Testis (tissue), 3 donors: ENCODE measurements around the gene MTMR6. TPM values are rescaled to one million over a fixed set of nuclear protein-coding genes. Genes with fewer than 3 reads are reported as not detected.

ENCODE experiments used
- DNase-seq: peaks from one replicate; pipeline ENCODE4 v3.0.0-alpha.2; 2019
- H3K27ac ChIP-seq, 2 donors: fragments of 200-600 bp; sonication (generic); one replicate each; pipeline ENCODE4 v1.5.1; 2019
- H3K27me3 ChIP-seq: fragments of 200-600 bp; sonication (generic); one replicate; pipeline ENCODE4 v1.5.1; 2019
- H3K36me3 ChIP-seq: fragments of 200-600 bp; sonication (generic); one replicate; pipeline ENCODE4 v1.5.1; 2017; ENCODE audit warnings: low read depth; ENCODE audit errors: missing control alignments
- H3K4me1 ChIP-seq: fragments of 200-600 bp; sonication (generic); one replicate; pipeline ENCODE4 v1.5.1; 2019
- H3K4me3 ChIP-seq, 2 donors: fragments of 200-600 bp; sonication (generic); one replicate each; pipeline ENCODE4 v1.5.1; 2017 to 2019
- H3K9me3 ChIP-seq: fragments of 200-600 bp; sonication (generic); one replicate; pipeline ENCODE4 v1.5.1; 2017
- POLR2A ChIP-seq: fragments of 450-650 bp; IDR thresholded peaks from one replicate; pipeline ENCODE4 v1.6.1; 2017; ENCODE audit warnings: antibody characterized with exemption, mild to moderate bottlenecking, moderate library complexity
- WGBS, 2 donors: methylation state at CpG; one replicate each; pipeline ENCODE4 v1.1.5; 2018; 5-methylcytosine and 5-hydroxymethylcytosine counted together
- intact Hi-C: fragments of 100-400 bp; cut with DNase I; formaldehyde crosslinking; loops from one replicate; pipeline ENCODE4 v1.15.1; 2023; ENCODE audit warnings: low total_unique reads
- polyA plus RNA-seq: library from polyadenylated mRNA; stranded (reverse); fragments of 350-450 nt; fragmentation: Illumina TruSeq; extraction: RNeasy Lipid Tissue Mini Kit (QIAGEN cat#74804); gene quantifications from one replicate; pipeline ENCODE4 v1.2.3, GENCODE V29; 2014; ENCODE audit warnings: low read depth, low replicate concordance; ENCODE audit not compliant: insufficient read depth
- total RNA-seq, 2 donors: library from RNA; depleted of rRNA; stranded (reverse); fragments of >200 nt; gene quantifications; one replicate each; pipeline ENCODE4 v1.2.3, GENCODE V29; 2016
- TF ChIP-seq, protein P1 (sequence below), 3 experiments: fragments of 450-650 bp in 2 of 3; fragments of 200-600 bp in 1 of 3; sonication (generic) in 1 of 3; IDR thresholded peaks; one replicate each; pipeline ENCODE4 v1.5.1; 2016 to 2019; ENCODE audit warnings: antibody characterized with exemption in 3 of 3, mild to moderate bottlenecking in 2 of 3, moderate library complexity in 1 of 3

MTMR6 gene
- total and polyA plus RNA-seq, 3 donors from 2014 or later = 23.2 to 46.1 (median 24.0) TPM

DNA sequence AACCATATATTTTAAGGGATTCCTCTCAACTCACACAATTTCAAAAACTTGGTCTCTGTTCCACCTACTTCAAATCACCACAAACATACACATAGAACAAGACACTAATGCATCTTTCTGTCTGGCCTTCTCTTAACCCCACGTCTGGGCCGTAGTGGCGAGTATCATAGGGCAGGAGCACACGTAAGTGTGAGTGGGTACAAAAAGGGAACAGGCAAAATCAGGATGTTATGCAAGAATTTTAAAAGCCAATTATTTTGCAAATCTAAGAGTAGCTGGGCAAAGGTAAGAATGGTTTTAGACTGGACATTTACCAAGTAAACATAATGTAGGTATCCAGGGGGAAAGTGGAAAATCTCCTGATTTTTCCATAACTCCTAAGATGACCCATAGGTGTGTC lies 35.1 kb downstream of the MTMR6 start:
- intact Hi-C loops = no loop called here
- Histone ChIP-seq H3K9me3 (no peaks in the 10 kb centered on the region), H3K4me3 (no peak overlapping the region), H3K27me3 (no peaks in the 10 kb centered on the region), H3K27ac (no peak overlapping the region), H3K36me3 (no peaks in the 10 kb centered on the region), H3K4me1 (no peaks in the 10 kb centered on the region)
- 90 to 94% methylated on average over 4 of the region's 4 CpGs for WGBS, 2 donors
- TF ChIP-seq POLR2A = no peak
- TF ChIP-seq, protein P1, sequence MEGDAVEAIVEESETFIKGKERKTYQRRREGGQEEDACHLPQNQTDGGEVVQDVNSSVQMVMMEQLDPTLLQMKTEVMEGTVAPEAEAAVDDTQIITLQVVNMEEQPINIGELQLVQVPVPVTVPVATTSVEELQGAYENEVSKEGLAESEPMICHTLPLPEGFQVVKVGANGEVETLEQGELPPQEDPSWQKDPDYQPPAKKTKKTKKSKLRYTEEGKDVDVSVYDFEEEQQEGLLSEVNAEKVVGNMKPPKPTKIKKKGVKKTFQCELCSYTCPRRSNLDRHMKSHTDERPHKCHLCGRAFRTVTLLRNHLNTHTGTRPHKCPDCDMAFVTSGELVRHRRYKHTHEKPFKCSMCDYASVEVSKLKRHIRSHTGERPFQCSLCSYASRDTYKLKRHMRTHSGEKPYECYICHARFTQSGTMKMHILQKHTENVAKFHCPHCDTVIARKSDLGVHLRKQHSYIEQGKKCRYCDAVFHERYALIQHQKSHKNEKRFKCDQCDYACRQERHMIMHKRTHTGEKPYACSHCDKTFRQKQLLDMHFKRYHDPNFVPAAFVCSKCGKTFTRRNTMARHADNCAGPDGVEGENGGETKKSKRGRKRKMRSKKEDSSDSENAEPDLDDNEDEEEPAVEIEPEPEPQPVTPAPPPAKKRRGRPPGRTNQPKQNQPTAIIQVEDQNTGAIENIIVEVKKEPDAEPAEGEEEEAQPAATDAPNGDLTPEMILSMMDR (IDR thresholded peaks at IDR 0.05) = no peak
- no peak for DNase-seq

DNA sequence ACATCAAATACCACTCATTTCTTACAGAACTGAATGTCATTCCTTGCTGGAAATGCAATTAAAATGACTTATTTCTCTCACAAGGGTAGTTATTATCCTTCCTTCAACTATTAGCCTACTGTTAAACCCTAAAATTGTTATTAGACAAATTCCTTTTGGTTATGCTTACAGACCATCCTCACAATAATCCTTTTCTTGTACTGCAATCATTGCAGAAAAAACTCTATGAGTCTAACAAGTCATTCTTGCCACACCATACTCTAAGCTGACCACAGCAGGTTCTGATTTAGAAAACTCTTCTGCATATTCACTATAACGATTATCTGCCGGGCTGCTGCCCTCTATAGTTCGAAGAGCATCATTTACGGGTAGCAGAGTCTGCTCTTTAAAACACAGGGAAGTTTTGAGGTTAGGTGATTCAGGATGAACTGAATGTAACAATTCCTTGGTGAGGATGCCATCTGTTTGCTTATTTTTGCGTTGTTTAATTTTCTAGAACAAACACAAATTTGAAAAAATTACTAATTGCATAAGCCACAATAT lies 38.2 kb downstream of the MTMR6 start:
- H3K27ac ChIP-seq = no peak overlapping the region
- no peak for TF ChIP-seq POLR2A
- TF ChIP-seq, protein P1 (IDR thresholded peaks at IDR 0.05) = no peak
- no peaks in the 10 kb centered on the region for H3K27me3 ChIP-seq
- H3K4me1 ChIP-seq = no peaks in the 10 kb centered on the region
- no peak overlapping the region for H3K4me3 ChIP-seq
- H3K9me3 ChIP-seq = no peaks in the 10 kb centered on the region
- no peak for DNase-seq
- intact Hi-C loops = no loop called here
- 50 to 65% methylated on average over 5 of the region's 5 CpGs for WGBS, 2 donors
- H3K36me3 ChIP-seq = no peaks in the 10 kb centered on the region

DNA sequence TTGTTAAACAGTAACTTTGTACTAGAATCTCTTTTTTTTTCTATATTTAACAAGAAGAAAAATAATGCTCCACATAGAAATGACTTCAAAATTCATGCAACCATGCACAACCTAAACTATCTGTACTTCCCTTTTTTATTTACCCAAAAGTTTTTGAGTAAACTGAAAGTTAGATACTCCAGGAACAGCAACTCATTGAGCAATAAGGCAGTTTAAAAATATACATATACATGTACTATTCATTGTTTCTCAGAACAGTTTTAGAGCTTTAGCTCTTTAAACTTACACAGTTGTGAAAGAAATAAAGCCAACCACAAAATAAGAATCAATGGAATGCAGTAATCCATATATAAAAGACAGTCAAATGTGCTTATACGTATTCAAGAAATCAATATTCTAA lies 39.2 kb downstream of the MTMR6 start:
- intact Hi-C loops = no loop called here
- no peak overlapping the region for H3K27ac ChIP-seq
- H3K36me3 ChIP-seq = no peaks in the 10 kb centered on the region
- H3K27me3 ChIP-seq = no peaks in the 10 kb centered on the region
- no peak for DNase-seq
- H3K4me1 ChIP-seq = no peaks in the 10 kb centered on the region
- H3K4me3 ChIP-seq = no peak overlapping the region
- TF ChIP-seq, protein P1 (IDR thresholded peaks at IDR 0.05) = no peak
- no peak for TF ChIP-seq POLR2A
- no peaks in the 10 kb centered on the region for H3K9me3 ChIP-seq
- 91 to 97% methylated on average over 1 of the region's 1 CpG for whole genome bisulfite sequencing, 2 donors

DNA sequence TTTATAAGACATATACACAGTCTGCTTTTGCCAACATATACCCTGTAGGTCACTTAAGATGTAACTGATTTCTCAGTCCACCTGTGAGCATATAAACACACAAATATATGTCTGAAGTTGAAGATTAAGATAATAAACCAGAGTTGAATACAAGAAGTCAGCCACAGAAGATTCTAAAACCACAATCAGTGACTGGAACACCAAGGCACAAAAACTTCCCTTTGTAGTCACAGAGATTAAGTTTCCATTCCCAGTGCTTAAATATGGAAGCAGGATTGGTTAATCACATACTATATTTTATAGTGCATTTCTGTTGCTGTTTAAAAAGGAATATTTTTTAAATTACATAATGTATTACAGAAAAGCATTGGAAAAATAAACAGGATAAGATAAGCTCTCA lies 39.9 kb downstream of the MTMR6 start:
- no peaks in the 10 kb centered on the region for H3K9me3 ChIP-seq
- H3K36me3 ChIP-seq = no peaks in the 10 kb centered on the region
- no peaks in the 10 kb centered on the region for H3K27me3 ChIP-seq
- no peak for DNase-seq
- no peak overlapping the region for H3K27ac ChIP-seq
- TF ChIP-seq POLR2A = no peak
- TF ChIP-seq, protein P1 (IDR thresholded peaks at IDR 0.05) = no peak
- intact Hi-C loops = no loop called here
- H3K4me1 ChIP-seq = no peaks in the 10 kb centered on the region
- H3K4me3 ChIP-seq = no peak overlapping the region

DNA sequence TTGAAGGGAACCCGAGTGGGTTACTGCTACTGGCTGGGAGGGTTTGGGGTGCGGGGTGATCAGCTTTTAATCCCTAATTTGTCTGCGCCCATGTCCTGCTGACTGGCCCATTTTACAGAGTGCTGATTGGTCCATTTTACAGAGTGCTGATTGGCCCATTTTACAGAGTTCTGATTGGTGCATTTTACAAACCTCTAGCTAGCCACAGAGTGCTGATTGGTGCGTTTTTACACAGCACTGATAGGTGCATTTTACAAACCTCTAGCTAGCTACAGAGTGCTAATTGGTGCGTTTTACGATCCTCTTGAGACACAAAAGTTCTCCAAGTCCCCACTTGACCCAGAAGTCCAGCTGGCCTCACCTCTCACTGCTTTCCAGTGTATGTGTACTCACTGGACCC lies 43.2 kb downstream of the MTMR6 start:
- peak; percentile 46 for DNase-seq
- intact Hi-C loops = no loop called here
- 70 to 83% methylated on average over 6 of the region's 6 CpGs for WGBS, 2 donors

More for the DNA sequence above, 43.2 kb downstream of the MTMR6 start:
- no peaks in the 10 kb centered on the region for H3K4me1 ChIP-seq
- H3K27ac ChIP-seq = no peak overlapping the region
- peak overlapping the region in 1 of 2 donors; percentile 18 for H3K4me3 ChIP-seq
- no peaks in the 10 kb centered on the region for H3K9me3 ChIP-seq
- no peaks in the 10 kb centered on the region for H3K27me3 ChIP-seq
- no peaks in the 10 kb centered on the region for H3K36me3 ChIP-seq
- no peak for TF ChIP-seq POLR2A
- TF ChIP-seq, protein P1 (IDR thresholded peaks at IDR 0.05) = no peak
